GM12864 (cell line): ENCODE data around the gene DNAI7.

Source experiments
- DNase-seq: peaks from one replicate; pipeline ENCODE4 v3.0.0-alpha.2; 2011; ENCODE audit warnings: low read depth
- H3K4me3 ChIP-seq: 2 replicates; pipeline ENCODE4 v1.5.1; 2011; ENCODE audit warnings: mild to moderate bottlenecking, low read depth, low read length, control low read depth
- CTCF ChIP-seq: IDR thresholded peaks from 2 replicates; pipeline ENCODE4 v1.5.1; 2011; ENCODE audit warnings: low read depth, mild to moderate bottlenecking, moderate library complexity, low read length, control low read depth, inconsistent platforms; ENCODE audit errors: missing control alignments

DNAI7 gene

GRCh38 chr12:25151476-25151875, 43.5 kb downstream of the DNAI7 start:
- no peak for TF ChIP-seq CTCF
- no peak overlapping the region for H3K4me3 ChIP-seq
- no peak for DNase-seq

GRCh38 chr12:25146686-25147085, 48.3 kb downstream of the DNAI7 start:
- DNase-seq: no peak
- no peak for TF ChIP-seq CTCF
- no peak overlapping the region for H3K4me3 ChIP-seq

- H3K4me3 ChIP-seq: no peak overlapping the region
- DNase-seq: no peak
- TF ChIP-seq CTCF: peak; percentile 37
Observed at GRCh38 chr12:25135531-25136154, 59.3 kb downstream of the DNAI7 start.

GRCh38 chr12:25131270-25131669, 63.7 kb downstream of the DNAI7 start:
- TF ChIP-seq CTCF: no peak
- DNase-seq: no peak
- no peak overlapping the region for H3K4me3 ChIP-seq

GRCh38 chr12:25130741-25131188, 64.2 kb downstream of the DNAI7 start:
- peak; percentile 40 for TF ChIP-seq CTCF
- DNase-seq: peak; percentile 16
- H3K4me3 ChIP-seq: no peak overlapping the region

GRCh38 chr12:25126746-25127145, 68.2 kb downstream of the DNAI7 start:
- TF ChIP-seq CTCF: no peak
- no peak overlapping the region for H3K4me3 ChIP-seq
- DNase-seq: no peak

GRCh38 chr12:25126101-25126500, 68.9 kb downstream of the DNAI7 start:
- DNase-seq: no peak
- no peak overlapping the region for H3K4me3 ChIP-seq
- no peak for TF ChIP-seq CTCF
